ENCODE data around the gene TGFBR2.

- TF ChIP-seq, protein P1, sequence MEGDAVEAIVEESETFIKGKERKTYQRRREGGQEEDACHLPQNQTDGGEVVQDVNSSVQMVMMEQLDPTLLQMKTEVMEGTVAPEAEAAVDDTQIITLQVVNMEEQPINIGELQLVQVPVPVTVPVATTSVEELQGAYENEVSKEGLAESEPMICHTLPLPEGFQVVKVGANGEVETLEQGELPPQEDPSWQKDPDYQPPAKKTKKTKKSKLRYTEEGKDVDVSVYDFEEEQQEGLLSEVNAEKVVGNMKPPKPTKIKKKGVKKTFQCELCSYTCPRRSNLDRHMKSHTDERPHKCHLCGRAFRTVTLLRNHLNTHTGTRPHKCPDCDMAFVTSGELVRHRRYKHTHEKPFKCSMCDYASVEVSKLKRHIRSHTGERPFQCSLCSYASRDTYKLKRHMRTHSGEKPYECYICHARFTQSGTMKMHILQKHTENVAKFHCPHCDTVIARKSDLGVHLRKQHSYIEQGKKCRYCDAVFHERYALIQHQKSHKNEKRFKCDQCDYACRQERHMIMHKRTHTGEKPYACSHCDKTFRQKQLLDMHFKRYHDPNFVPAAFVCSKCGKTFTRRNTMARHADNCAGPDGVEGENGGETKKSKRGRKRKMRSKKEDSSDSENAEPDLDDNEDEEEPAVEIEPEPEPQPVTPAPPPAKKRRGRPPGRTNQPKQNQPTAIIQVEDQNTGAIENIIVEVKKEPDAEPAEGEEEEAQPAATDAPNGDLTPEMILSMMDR (optimal IDR thresholded peaks at IDR 0.05 in 1 of 3, IDR thresholded peaks at IDR 0.05 in 1 of 3, conservative IDR thresholded peaks at IDR 0.05 in 1 of 3; ENCODE audit: extremely low read depth in 1 of 3, insufficient read depth in 2 of 3, low read length in 3 of 3) = no peak
- TF ChIP-seq EZH2 (IDR thresholded peaks at IDR 0.05; ENCODE audit: low read length) = no peak
Observed at GRCh38 chr3:30637310-30638219, 31.2 kb downstream of the TGFBR2 start.

All from keratinocyte (primary cell).